ENCODE measurements around the gene MSI2. TPM values are rescaled to one million over a fixed set of nuclear protein-coding genes. Genes with fewer than 3 reads are reported as not detected.
A peak's percentile ranks its signal among the peaks of the same experiment; 100 is the strongest.

Gene MSI2
- total and polyA plus RNA-seq, 2 experiments from 2014 or later = 15.7 to 76.4 TPM

DNA sequence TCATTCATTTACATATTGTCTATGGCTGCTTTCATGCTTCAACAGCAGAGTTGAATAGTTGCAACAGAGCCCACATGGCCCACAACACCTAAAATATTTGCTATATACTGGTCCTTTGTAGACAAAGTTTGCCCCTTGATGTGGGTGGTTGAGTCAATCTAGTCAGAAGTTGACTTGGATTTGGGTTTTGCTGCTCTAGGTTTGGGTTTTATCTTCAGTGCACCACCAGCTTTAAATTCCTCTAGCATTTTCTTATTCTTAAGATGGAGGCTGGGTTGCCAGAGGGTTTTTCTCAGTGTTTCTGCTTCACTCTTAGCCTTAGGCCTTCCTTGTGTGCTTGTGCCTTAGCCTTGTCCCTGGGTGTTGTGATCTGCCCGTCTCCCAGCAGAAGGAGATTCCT is 437.7 kb downstream of the MSI2 start:
- no peak overlapping the region for H3K4me3 ChIP-seq
- H3K9me3 ChIP-seq (ENCODE audit: low read depth) = no peaks in the 10 kb centered on the region
- no peak for DNase-seq (ENCODE audit: low read depth in 1 of 2, low spot score in 1 of 2)
- TF ChIP-seq, protein P1, sequence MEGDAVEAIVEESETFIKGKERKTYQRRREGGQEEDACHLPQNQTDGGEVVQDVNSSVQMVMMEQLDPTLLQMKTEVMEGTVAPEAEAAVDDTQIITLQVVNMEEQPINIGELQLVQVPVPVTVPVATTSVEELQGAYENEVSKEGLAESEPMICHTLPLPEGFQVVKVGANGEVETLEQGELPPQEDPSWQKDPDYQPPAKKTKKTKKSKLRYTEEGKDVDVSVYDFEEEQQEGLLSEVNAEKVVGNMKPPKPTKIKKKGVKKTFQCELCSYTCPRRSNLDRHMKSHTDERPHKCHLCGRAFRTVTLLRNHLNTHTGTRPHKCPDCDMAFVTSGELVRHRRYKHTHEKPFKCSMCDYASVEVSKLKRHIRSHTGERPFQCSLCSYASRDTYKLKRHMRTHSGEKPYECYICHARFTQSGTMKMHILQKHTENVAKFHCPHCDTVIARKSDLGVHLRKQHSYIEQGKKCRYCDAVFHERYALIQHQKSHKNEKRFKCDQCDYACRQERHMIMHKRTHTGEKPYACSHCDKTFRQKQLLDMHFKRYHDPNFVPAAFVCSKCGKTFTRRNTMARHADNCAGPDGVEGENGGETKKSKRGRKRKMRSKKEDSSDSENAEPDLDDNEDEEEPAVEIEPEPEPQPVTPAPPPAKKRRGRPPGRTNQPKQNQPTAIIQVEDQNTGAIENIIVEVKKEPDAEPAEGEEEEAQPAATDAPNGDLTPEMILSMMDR (IDR thresholded peaks at IDR 0.05; ENCODE audit: low read depth, low read length) = no peak
- no peak overlapping the region for H3K27ac ChIP-seq
- H3K36me3 ChIP-seq = no peaks in the 10 kb centered on the region
- no peaks in the 10 kb centered on the region for H3K27me3 ChIP-seq
- peaks cover 6% of the 10 kb centered on the region for H3K4me1 ChIP-seq (ENCODE audit: low read depth)

DNA sequence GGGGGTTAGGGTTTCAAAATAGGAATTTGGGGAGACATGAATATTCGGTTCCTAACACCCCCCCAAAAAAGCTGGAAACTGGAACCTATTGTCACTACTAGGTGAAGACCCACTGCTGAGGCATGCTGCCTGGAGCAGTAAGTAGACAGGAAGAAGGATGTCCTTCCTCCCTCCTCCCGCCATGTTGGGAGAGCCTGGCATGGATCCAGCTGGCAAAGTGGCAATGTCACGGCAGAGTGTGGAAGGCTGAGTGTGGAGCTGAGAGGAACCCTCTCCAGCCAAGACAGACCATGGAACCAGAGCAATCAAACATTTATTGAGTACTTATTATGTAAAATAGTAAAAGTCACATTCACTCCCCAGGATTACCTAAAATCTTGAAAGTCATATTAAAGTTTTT is 439.7 kb downstream of the MSI2 start:
- Histone ChIP-seq H3K4me3 (no peak overlapping the region), H3K36me3 (no peaks in the 10 kb centered on the region), H3K9me3 (ENCODE audit: low read depth) (no peaks in the 10 kb centered on the region), H3K27ac (no peak overlapping the region), H3K4me1 (ENCODE audit: low read depth) (peaks cover 6% of the 10 kb centered on the region), H3K27me3 (no peaks in the 10 kb centered on the region)
- TF ChIP-seq, protein P1 (IDR thresholded peaks at IDR 0.05; ENCODE audit: low read depth, low read length) = no peak
- peak in 1 of 2 donors; percentile 6 for DNase-seq (ENCODE audit: low read depth in 1 of 2, low spot score in 1 of 2)

DNA sequence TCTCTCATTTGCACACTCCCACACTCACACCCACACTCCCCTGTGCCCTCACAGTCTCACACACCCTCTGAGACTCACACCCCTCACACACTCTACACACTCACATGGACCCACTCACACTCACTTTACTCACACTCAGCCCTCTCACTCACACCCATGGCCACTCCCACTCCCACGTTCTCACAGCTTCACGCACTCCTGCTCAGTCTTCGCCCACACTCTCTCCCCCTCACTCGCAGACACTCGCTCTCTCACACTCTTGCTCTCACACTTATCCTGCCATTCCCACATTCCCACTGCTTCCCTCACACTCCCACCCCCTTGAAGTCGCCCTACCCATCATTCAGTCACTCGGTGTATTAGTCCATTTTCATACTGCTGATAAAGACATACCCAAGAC is 440.9 kb downstream of the MSI2 start:
- DNase-seq (ENCODE audit: low read depth in 1 of 2, low spot score in 1 of 2) = no peak
- TF ChIP-seq, protein P1 (IDR thresholded peaks at IDR 0.05; ENCODE audit: low read depth, low read length) = no peak
- H3K27ac ChIP-seq = no peak overlapping the region
- H3K4me1 ChIP-seq (ENCODE audit: low read depth) = peaks cover 6% of the 10 kb centered on the region
- no peaks in the 10 kb centered on the region for H3K36me3 ChIP-seq
- no peaks in the 10 kb centered on the region for H3K27me3 ChIP-seq
- H3K4me3 ChIP-seq = no peak overlapping the region
- no peaks in the 10 kb centered on the region for H3K9me3 ChIP-seq (ENCODE audit: low read depth)

DNA sequence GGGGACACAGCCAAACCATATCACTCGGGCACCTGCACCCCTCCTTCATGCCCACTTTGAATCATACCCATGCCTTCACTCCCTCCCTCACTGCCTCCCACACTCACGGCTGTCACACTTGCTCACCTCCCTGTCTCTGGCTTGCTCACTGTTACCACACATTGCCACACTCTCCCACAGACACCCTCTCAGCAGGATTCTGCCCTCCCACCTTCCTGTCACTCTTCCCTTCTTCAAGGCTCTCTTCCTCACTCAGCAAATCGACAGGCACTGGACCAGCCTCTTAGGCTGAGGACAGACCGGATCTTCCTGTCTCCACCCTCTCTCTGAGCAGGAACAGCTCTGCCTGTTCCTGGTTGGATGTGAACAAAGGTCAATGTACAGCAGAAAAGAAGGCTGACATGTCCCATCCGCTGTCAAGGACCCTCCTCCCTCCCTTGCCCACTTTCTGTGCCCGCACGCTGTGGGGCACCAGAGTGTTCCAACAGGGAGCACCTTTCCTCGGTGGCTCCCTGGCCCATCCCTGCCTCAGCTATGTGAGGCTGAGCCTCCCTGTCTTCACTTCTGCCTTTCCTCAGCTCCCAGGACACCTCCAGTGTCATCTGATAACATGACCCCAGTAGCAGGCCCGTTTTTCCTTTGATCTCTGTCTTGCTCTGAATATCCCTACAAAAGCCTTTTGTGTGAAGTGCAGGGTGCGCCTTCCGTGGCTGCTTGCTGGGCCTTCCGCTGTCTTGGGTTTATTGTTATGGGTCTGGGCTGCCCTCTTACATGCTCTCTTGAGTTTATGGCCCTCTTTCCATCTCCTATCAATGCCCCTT is 441.8 kb downstream of the MSI2 start:
- peak in 1 of 2 donors; percentile 19 for DNase-seq (ENCODE audit: low read depth in 1 of 2, low spot score in 1 of 2)
- Histone ChIP-seq H3K4me3 (no peak overlapping the region), H3K36me3 (no peaks in the 10 kb centered on the region), H3K27ac (peak overlapping the region; percentile 14), H3K27me3 (no peaks in the 10 kb centered on the region), H3K9me3 (ENCODE audit: low read depth) (no peaks in the 10 kb centered on the region), H3K4me1 (ENCODE audit: low read depth) (peaks cover 6% of the 10 kb centered on the region)
- TF ChIP-seq, protein P1 (IDR thresholded peaks at IDR 0.05; ENCODE audit: low read depth, low read length) = no peak

DNA sequence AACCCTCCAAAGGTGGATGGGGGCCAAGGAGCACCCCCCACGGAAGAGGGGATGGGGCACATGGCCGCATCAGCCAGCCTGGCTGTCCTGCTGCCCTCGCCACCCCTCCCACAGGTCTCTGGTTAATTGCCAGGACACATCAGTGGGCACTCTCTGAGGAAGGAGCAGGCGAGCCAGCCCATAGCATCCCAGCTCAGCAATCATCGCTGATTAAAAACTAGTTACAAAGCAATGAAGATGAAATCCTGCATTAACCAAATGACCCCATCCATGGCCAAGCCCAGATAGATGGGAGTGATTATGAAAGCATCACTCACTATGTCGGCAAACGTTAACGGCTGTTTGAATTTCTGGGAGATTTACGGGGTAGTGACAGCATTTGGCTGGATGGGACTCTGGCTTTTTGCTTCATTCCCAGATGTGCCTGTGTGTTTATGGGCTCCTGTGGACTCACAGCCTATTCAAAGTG is 443.5 kb downstream of the MSI2 start:
- TF ChIP-seq, protein P1 (IDR thresholded peaks at IDR 0.05; ENCODE audit: low read depth, low read length) = no peak
- Histone ChIP-seq H3K9me3 (ENCODE audit: low read depth) (no peaks in the 10 kb centered on the region), H3K27me3 (no peaks in the 10 kb centered on the region), H3K4me1 (ENCODE audit: low read depth) (peaks cover 6% of the 10 kb centered on the region), H3K4me3 (no peak overlapping the region), H3K36me3 (no peaks in the 10 kb centered on the region), H3K27ac (no peak overlapping the region)
- no peak for DNase-seq (ENCODE audit: low read depth in 1 of 2, low spot score in 1 of 2)
